HG03095 (cell line): Measurements from ENCODE around the gene SLC12A4.

Experiments used
- ATAC-seq: cut with Tn5 transposase; IDR thresholded peaks from one replicate; pipeline ENCODE4 v1.9.1; 2021; ENCODE audit warnings: moderate library complexity; ENCODE audit not compliant: unreplicated experiment

Gene SLC12A4

GRCh38 chr16:67907397-67908180 is 60.8 kb downstream of the SLC12A4 start:
- ATAC-seq, result no peak

GRCh38 chr16:67902831-67903230 is 65.6 kb downstream of the SLC12A4 start:
- ATAC-seq, result no peak

GRCh38 chr16:67901734-67902133 is 66.7 kb downstream of the SLC12A4 start:
- ATAC-seq, result no peak

GRCh38 chr16:67897231-67897630 is 71.2 kb downstream of the SLC12A4 start:
- ATAC-seq, result no peak

- ATAC-seq, result peak; percentile 5
Observed at GRCh38 chr16:67893743-67894399, 74.6 kb downstream of the SLC12A4 start.
